Smooth muscle cell (in vitro differentiated cells): ENCODE measurements around the gene SPTBN5. TPM values are rescaled to one million over a fixed set of nuclear protein-coding genes. Genes with fewer than 3 reads are reported as not detected.

ENCODE experiments used
- DNase-seq: peaks from one replicate; lab custom pipeline; 2025; ENCODE audit not compliant: unreplicated experiment; lab: John Stamatoyannopoulos, UW
- H2AFZ ChIP-seq: fragments of 200-600 bp; sonication (generic); 2 replicates; pipeline ENCODE4 v1.6.0; 2016; ENCODE audit warnings: antibody characterized with exemption, low read depth, mild to moderate bottlenecking
- H3F3A ChIP-seq: fragments of 200-600 bp; sonication (generic); 2 replicates; pipeline ENCODE4 v1.6.0; 2017; ENCODE audit warnings: antibody characterized with exemption, low read depth
- H3K27ac ChIP-seq: fragments of 200-600 bp; sonication (generic); 2 replicates; pipeline ENCODE4 v1.5.1; 2016; ENCODE audit warnings: low read depth, mild to moderate bottlenecking
- H3K27me3 ChIP-seq: fragments of 200-600 bp; sonication (generic); 2 replicates; pipeline ENCODE4 v1.6.1; 2016; ENCODE audit warnings: low read depth, mild to moderate bottlenecking
- H3K36me3 ChIP-seq: fragments of 200-600 bp; sonication (generic); 2 replicates; pipeline ENCODE4 v1.5.1; 2016; ENCODE audit warnings: low read depth
- H3K4me1 ChIP-seq: fragments of 200-600 bp; sonication (generic); 2 replicates; pipeline ENCODE4 v1.5.1; 2016; ENCODE audit warnings: low read depth
- H3K4me2 ChIP-seq: fragments of 200-600 bp; sonication (generic); 2 replicates; pipeline ENCODE4 v1.6.0; 2016; ENCODE audit warnings: mild to moderate bottlenecking
- H3K4me3 ChIP-seq: fragments of 200-600 bp; sonication (generic); 2 replicates; pipeline ENCODE4 v1.5.1; 2016; ENCODE audit warnings: mild to moderate bottlenecking
- H3K79me2 ChIP-seq: fragments of 200-600 bp; sonication (generic); 2 replicates; pipeline ENCODE4 v1.6.0; 2016; ENCODE audit warnings: low read depth, mild to moderate bottlenecking
- H3K9ac ChIP-seq: fragments of 200-600 bp; sonication (generic); 2 replicates; pipeline ENCODE4 v1.6.0; 2016; ENCODE audit warnings: low read depth
- H3K9me3 ChIP-seq: fragments of 200-600 bp; sonication (generic); replicated peaks from 2 replicates; pipeline ENCODE4 v1.5.1; 2016; ENCODE audit warnings: low read depth
- H4K20me1 ChIP-seq: fragments of 200-600 bp; sonication (generic); 2 replicates; pipeline ENCODE4 v1.6.0; 2016; ENCODE audit warnings: low read depth
- WGBS: methylation state at CpG from one replicate; pipeline ENCODE4 v1.1.7; 2016; ENCODE audit warnings: low lambda C conversion rate; 5-methylcytosine and 5-hydroxymethylcytosine counted together
- polyA plus RNA-seq: library from polyadenylated mRNA; unstranded; fragments of >200 nt; fragmentation: Nextera tagmentation; extraction: Ambion mirVana; gene quantifications from 2 replicates; pipeline ENCODE4 v1.2.1, GENCODE V29; 2016
- total RNA-seq: library from RNA; depleted of rRNA; stranded (reverse); fragments of >200 nt; gene quantifications from 2 replicates; pipeline ENCODE4 v1.2.3, GENCODE V29; 2014
- TF ChIP-seq, protein P1 (sequence below): fragments of 200-600 bp; sonication (generic); IDR thresholded peaks from 2 replicates; pipeline ENCODE4 v1.5.1; 2017; ENCODE audit warnings: borderline replicate concordance, mild to moderate bottlenecking, antibody characterized with exemption; ENCODE audit not compliant: insufficient read depth, poor library complexity, severe bottlenecking

Gene SPTBN5
- total and polyA plus RNA-seq, 2 experiments from 2014 or later = 0.04 to 0.08 TPM

GRCh38 chr15:41934843-41935242 lies 41.0 kb upstream of the SPTBN5 start:
- H3K4me1 ChIP-seq = peaks cover 5% of the 10 kb centered on the region

DNA sequence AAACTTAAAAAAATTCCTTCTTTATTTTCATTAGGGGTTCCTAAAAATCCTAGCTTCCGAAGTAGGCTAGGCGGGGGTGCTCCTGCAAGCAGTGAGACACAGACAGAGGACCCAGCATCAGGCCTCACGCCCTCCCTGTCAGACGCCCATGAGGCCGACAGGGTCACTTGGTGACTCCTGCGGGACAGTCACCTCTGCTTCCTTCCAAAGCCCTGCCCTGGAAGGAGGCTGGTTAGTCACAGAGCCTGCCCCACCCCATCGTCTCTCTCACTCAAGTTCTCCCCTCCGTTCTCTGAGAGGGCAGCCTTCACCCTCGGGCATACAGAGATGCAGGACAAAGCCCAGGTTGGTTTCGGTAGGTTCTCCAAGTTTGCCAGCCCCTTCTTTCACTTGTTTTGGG lies 39.9 kb upstream of the SPTBN5 start:
- no peak overlapping the region for H3K4me3 ChIP-seq
- H3K4me2 ChIP-seq = no peak overlapping the region
- no peak overlapping the region for H2AFZ ChIP-seq
- H3K36me3 ChIP-seq = no peaks in the 10 kb centered on the region
- H4K20me1 ChIP-seq = peaks cover 12% of the 10 kb centered on the region
- no peaks in the 10 kb centered on the region for H3K79me2 ChIP-seq
- DNase-seq = no peak
- H3K4me1 ChIP-seq = peaks cover 5% of the 10 kb centered on the region
- WGBS = 71% methylated on average over 10 of the region's 10 CpGs
- TF ChIP-seq, protein P1, sequence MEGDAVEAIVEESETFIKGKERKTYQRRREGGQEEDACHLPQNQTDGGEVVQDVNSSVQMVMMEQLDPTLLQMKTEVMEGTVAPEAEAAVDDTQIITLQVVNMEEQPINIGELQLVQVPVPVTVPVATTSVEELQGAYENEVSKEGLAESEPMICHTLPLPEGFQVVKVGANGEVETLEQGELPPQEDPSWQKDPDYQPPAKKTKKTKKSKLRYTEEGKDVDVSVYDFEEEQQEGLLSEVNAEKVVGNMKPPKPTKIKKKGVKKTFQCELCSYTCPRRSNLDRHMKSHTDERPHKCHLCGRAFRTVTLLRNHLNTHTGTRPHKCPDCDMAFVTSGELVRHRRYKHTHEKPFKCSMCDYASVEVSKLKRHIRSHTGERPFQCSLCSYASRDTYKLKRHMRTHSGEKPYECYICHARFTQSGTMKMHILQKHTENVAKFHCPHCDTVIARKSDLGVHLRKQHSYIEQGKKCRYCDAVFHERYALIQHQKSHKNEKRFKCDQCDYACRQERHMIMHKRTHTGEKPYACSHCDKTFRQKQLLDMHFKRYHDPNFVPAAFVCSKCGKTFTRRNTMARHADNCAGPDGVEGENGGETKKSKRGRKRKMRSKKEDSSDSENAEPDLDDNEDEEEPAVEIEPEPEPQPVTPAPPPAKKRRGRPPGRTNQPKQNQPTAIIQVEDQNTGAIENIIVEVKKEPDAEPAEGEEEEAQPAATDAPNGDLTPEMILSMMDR = no peak
- no peaks in the 10 kb centered on the region for H3K9me3 ChIP-seq
- no peak overlapping the region for H3K27ac ChIP-seq
- H3K27me3 ChIP-seq = no peaks in the 10 kb centered on the region
- H3F3A ChIP-seq = peaks cover 5% of the 10 kb centered on the region
- no peak overlapping the region for H3K9ac ChIP-seq

More at GRCh38 chr15:41934843-41935242, 41.0 kb upstream of the SPTBN5 start:
- WGBS = 87% methylated on average over 4 of the region's 4 CpGs
- Histone ChIP-seq H3K36me3 (no peaks in the 10 kb centered on the region), H3K4me2 (no peak overlapping the region), H3K27ac (no peak overlapping the region), H3K9ac (no peak overlapping the region), H3K27me3 (no peaks in the 10 kb centered on the region), H2AFZ (no peak overlapping the region), H3K4me3 (no peak overlapping the region), H3F3A (peaks cover 5% of the 10 kb centered on the region), H3K9me3 (no peaks in the 10 kb centered on the region), H3K79me2 (no peaks in the 10 kb centered on the region), H4K20me1 (peaks cover 10% of the 10 kb centered on the region)
- TF ChIP-seq, protein P1 = no peak
- no peak for DNase-seq

DNA sequence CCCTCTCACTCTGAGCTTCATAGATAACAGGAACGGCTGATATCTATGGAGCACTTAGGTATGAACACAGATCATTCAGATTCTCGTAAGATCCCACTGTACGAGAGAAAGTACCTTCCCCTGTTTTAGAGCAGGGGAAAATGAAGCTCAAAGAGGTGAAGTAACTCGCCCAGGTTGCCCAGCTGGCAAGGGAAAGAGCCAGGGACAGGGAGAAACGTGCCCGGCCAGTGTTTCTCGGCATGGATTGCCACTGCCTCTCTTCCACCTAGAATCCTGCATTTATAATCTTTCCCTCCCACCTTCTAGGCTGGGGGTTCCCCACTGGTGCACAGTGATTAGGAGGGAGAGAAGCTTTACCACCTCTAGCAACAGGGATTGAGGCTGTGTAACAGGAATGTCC lies 39.5 kb upstream of the SPTBN5 start:
- TF ChIP-seq, protein P1 = no peak
- Histone ChIP-seq H3K79me2 (no peaks in the 10 kb centered on the region), H3F3A (peaks cover 5% of the 10 kb centered on the region), H2AFZ (no peak overlapping the region), H3K27me3 (no peaks in the 10 kb centered on the region), H3K27ac (no peak overlapping the region), H3K9me3 (no peaks in the 10 kb centered on the region), H4K20me1 (peaks cover 14% of the 10 kb centered on the region), H3K4me1 (peaks cover 5% of the 10 kb centered on the region), H3K9ac (peak overlapping the region; percentile 6), H3K4me3 (no peak overlapping the region), H3K36me3 (no peaks in the 10 kb centered on the region), H3K4me2 (no peak overlapping the region)
- 89% methylated on average over 7 of the region's 7 CpGs for WGBS
- DNase-seq = no peak

- DNase-seq = no peak
- 87% methylated on average over 16 of the region's 16 CpGs for WGBS
- H3K27ac ChIP-seq = no peak overlapping the region
- H3K36me3 ChIP-seq = no peaks in the 10 kb centered on the region
- no peak overlapping the region for H3K4me2 ChIP-seq
- H4K20me1 ChIP-seq = peaks cover 14% of the 10 kb centered on the region
- H3K27me3 ChIP-seq = no peaks in the 10 kb centered on the region
- no peaks in the 10 kb centered on the region for H3K9me3 ChIP-seq
- H2AFZ ChIP-seq = no peak overlapping the region
- peaks cover 5% of the 10 kb centered on the region for H3F3A ChIP-seq
- H3K4me3 ChIP-seq = no peak overlapping the region
- peak overlapping the region; percentile 6 for H3K9ac ChIP-seq
- TF ChIP-seq, protein P1 = no peak
- H3K79me2 ChIP-seq = no peaks in the 10 kb centered on the region
- peaks cover 5% of the 10 kb centered on the region for H3K4me1 ChIP-seq
Measured at GRCh38 chr15:41932511-41933289, 38.8 kb upstream of the SPTBN5 start.
